ENCODE measurements around the gene ATP2C2.

GRCh38 chr16:84467709-84468108, 99.4 kb downstream of the ATP2C2 start:
- no peak for TF ChIP-seq CTCF (IDR thresholded peaks at IDR 0.05; ENCODE audit: low read depth, low read length, poor library complexity, severe bottlenecking)
- no peak for TF ChIP-seq EZH2phosphoT487 (IDR thresholded peaks at IDR 0.05; ENCODE audit: borderline replicate concordance, low read length)
